GM23338 (cell line): Measurements from ENCODE around the gene TWF2. TPM values are rescaled to one million over a fixed set of nuclear protein-coding genes. Genes with fewer than 3 reads are reported as not detected.

Experiments
- ATAC-seq: fragments of 200-7000 bp; cut with Tn5 transposase; 3 replicates; pipeline ENCODE4 v1.9.1; 2020
- DNase-seq: peaks from one replicate; pipeline ENCODE4 v3.0.0-alpha.2; 2015; ENCODE audit warnings: low spot score
- H2AFZ ChIP-seq: fragments of 200-600 bp; sonication (generic); 2 replicates; pipeline ENCODE4 v1.8.0; 2016; ENCODE audit warnings: antibody characterized with exemption, mild to moderate bottlenecking, moderate library complexity
- H3F3A ChIP-seq: fragments of 200-600 bp; sonication (generic); replicated peaks from 2 replicates; pipeline ENCODE4 v1.8.0; 2017; ENCODE audit warnings: antibody characterized with exemption, mixed run types, low read depth
- H3K27ac ChIP-seq: fragments of 200-600 bp; sonication (generic); 2 replicates; pipeline ENCODE4 v1.6.1; 2016; ENCODE audit warnings: low read depth
- H3K27me3 ChIP-seq: fragments of 200-600 bp; sonication (generic); 2 replicates; pipeline ENCODE4 v1.8.0; 2016; ENCODE audit warnings: mild to moderate bottlenecking, mixed run types, moderate library complexity; ENCODE audit not compliant: insufficient read depth
- H3K36me3 ChIP-seq: fragments of 200-600 bp; sonication (generic); 2 replicates; pipeline ENCODE4 v1.8.0; 2016; ENCODE audit warnings: mild to moderate bottlenecking; ENCODE audit not compliant: insufficient read depth
- H3K4me1 ChIP-seq: fragments of 200-600 bp; sonication (generic); 2 replicates; pipeline ENCODE4 v1.8.0; 2016; ENCODE audit warnings: mild to moderate bottlenecking, moderate library complexity; ENCODE audit not compliant: insufficient read depth
- H3K4me2 ChIP-seq: fragments of 200-600 bp; sonication (generic); 2 replicates; pipeline ENCODE4 v1.7.1; 2017; ENCODE audit warnings: mixed run types
- H3K4me3 ChIP-seq: fragments of 200-600 bp; sonication (generic); 2 replicates; pipeline ENCODE4 v1.6.1; 2016; ENCODE audit warnings: mixed run types
- H3K79me2 ChIP-seq: fragments of 200-600 bp; sonication (generic); replicated peaks from 2 replicates; pipeline ENCODE4 v1.8.0; 2017; ENCODE audit warnings: mild to moderate bottlenecking; ENCODE audit not compliant: insufficient read depth
- H3K9me2 ChIP-seq: fragments of 200-600 bp; sonication (generic); 2 replicates; pipeline ENCODE4 v1.8.0; 2017; ENCODE audit not compliant: insufficient read depth
- H4K20me1 ChIP-seq: fragments of 200-600 bp; sonication (generic); replicated peaks from 2 replicates; pipeline ENCODE4 v1.8.0; 2017; ENCODE audit warnings: mild to moderate bottlenecking; ENCODE audit not compliant: insufficient read depth
- H3K27ac Mint-ChIP-seq: 2 replicates; pipeline ENCODE4 v1.8.0; 2020; ENCODE audit warnings: inconsistent platforms, mild to moderate bottlenecking, moderate library complexity, mixed read lengths
- H3K27me3 Mint-ChIP-seq: 3 replicates; pipeline ENCODE4 v1.8.0; 2022; ENCODE audit warnings: low read depth, mild to moderate bottlenecking, moderate library complexity, mixed read lengths, inconsistent platforms; ENCODE audit not compliant: insufficient read depth, poor library complexity
- H3K36me3 Mint-ChIP-seq: 3 replicates; pipeline ENCODE4 v1.8.0; 2021; ENCODE audit warnings: low read depth, mild to moderate bottlenecking, inconsistent platforms, moderate library complexity, mixed read lengths
- H3K4me1 Mint-ChIP-seq: 3 replicates; pipeline ENCODE4 v1.8.0; 2020; ENCODE audit warnings: mild to moderate bottlenecking, inconsistent platforms, mixed read lengths
- H3K4me3 Mint-ChIP-seq: 3 replicates; pipeline ENCODE4 v1.8.0; 2021; ENCODE audit warnings: moderate library complexity, mild to moderate bottlenecking, inconsistent platforms, mixed read lengths
- H3K9me3 Mint-ChIP-seq: 3 replicates; pipeline ENCODE4 v1.8.0; 2020; ENCODE audit warnings: moderate library complexity, mild to moderate bottlenecking, inconsistent platforms, mixed read lengths
- CREB1 ChIP-seq: fragments of 250-450 bp; sonication (Bioruptor Pico); IDR thresholded peaks from 2 replicates; pipeline ENCODE4 v1.5.0; 2020; ENCODE audit warnings: low read depth, mild to moderate bottlenecking, moderate library complexity
- CTCF ChIP-seq, 2 experiments: fragments of 200-600 bp in 1 of 2; sonication (generic) in 1 of 2; conservative IDR thresholded peaks; 2 replicates each; pipeline versions ENCODE4 v1.5.1 to v1.6.1; 2016 to 2017; ENCODE audit warnings: antibody characterized with exemption in 2 of 2, low read depth in 2 of 2, mild to moderate bottlenecking in 2 of 2, moderate library complexity in 1 of 2
- ETS1 ChIP-seq: IDR thresholded peaks from 2 replicates; pipeline ENCODE4 v1.6.1; 2016; ENCODE audit warnings: antibody characterized with exemption
- EZH2 ChIP-seq: fragments of 200-600 bp; sonication (generic); IDR thresholded peaks from one replicate; pipeline ENCODE4 v1.8.0; 2017; ENCODE audit warnings: antibody characterized with exemption, mild to moderate bottlenecking, low read depth; ENCODE audit not compliant: unreplicated experiment
- EZH2phosphoT487 ChIP-seq: fragments of 200-600 bp; sonication (generic); IDR thresholded peaks from one replicate; pipeline ENCODE4 v1.8.1; 2018; ENCODE audit warnings: antibody characterized with exemption; ENCODE audit not compliant: unreplicated experiment
- JUNB ChIP-seq: IDR thresholded peaks from one replicate; pipeline ENCODE4 v1.6.1; 2016; ENCODE audit warnings: antibody characterized with exemption; ENCODE audit not compliant: unreplicated experiment
- NANOG ChIP-seq: IDR thresholded peaks from 2 replicates; pipeline ENCODE4 v1.6.1; 2016; ENCODE audit warnings: antibody characterized with exemption, borderline replicate concordance
- POLR2AphosphoS5 ChIP-seq: IDR thresholded peaks from 2 replicates; pipeline ENCODE4 v1.6.1; 2016; ENCODE audit warnings: antibody characterized with exemption, low read depth
- REST ChIP-seq: IDR thresholded peaks from one replicate; pipeline ENCODE4 v1.6.1; 2018; ENCODE audit warnings: antibody characterized with exemption; ENCODE audit not compliant: unreplicated experiment
- STAT1 ChIP-seq: IDR thresholded peaks from one replicate; pipeline ENCODE4 v1.6.1; 2016; ENCODE audit warnings: antibody characterized with exemption; ENCODE audit not compliant: unreplicated experiment
- ZNF114 ChIP-seq: fragments of 250-450 bp; sonication (Bioruptor Pico); IDR thresholded peaks from 2 replicates; pipeline ENCODE4 v1.5.0; 2020; ENCODE audit warnings: mild to moderate bottlenecking, moderate library complexity
- ZNF331 ChIP-seq: fragments of 250-450 bp; sonication (Bioruptor Pico); IDR thresholded peaks from 2 replicates; pipeline ENCODE4 v1.5.0; 2020; ENCODE audit warnings: low read depth, mild to moderate bottlenecking, moderate library complexity
- ZNF462 ChIP-seq: fragments of 250-450 bp; sonication (Bioruptor Pico); IDR thresholded peaks from 2 replicates; pipeline ENCODE4 v1.5.0; 2020; ENCODE audit warnings: mild to moderate bottlenecking, moderate library complexity
- polyA plus RNA-seq: library from polyadenylated mRNA; unstranded; fragments of >200 nt; fragmentation: Nextera tagmentation; extraction: Ambion mirVana; gene quantifications from 2 replicates; pipeline ENCODE4 v1.2.1, GENCODE V29; 2016
- total RNA-seq: library from RNA; depleted of rRNA; stranded (reverse); fragments of >200 nt; shearing (Covaris generic); gene quantifications from 2 replicates; pipeline ENCODE4 v1.2.3, GENCODE V29; 2014

TWF2 gene
- total and polyA plus RNA-seq, 2 experiments from 2014 or later, result 38.9 to 120 TPM

- Histone ChIP-seq H4K20me1 (no peaks in the 10 kb centered on the region; the same call in 1 of the 2 replicates), H3K9me2 (no peaks in the 10 kb centered on the region), H3K79me2 (peaks cover 14% of the 10 kb centered on the region), H3K36me3 (no peaks in the 10 kb centered on the region), H3F3A (peaks cover 10% of the 10 kb centered on the region; the same call in 1 of the 2 replicates), H2AFZ (no peak overlapping the region), H3K27me3 (peaks cover 40% of the 10 kb centered on the region), H3K27ac (no peak overlapping the region), H3K4me2 (no peak overlapping the region), H3K4me1 (peaks cover 35% of the 10 kb centered on the region), H3K4me3 (no peak overlapping the region)
- H3K4me3 Mint-ChIP-seq, result no peak overlapping the region
- no peak overlapping the region for H3K27ac Mint-ChIP-seq
- DNase-seq (no peak), ATAC-seq (no peak)
- TF ChIP-seq ZNF462 (CRISPR knock-in tag) (no peak), EZH2phosphoT487 (no peak), POLR2AphosphoS5 (no peak), ETS1 (no peak), REST (no peak), CREB1 (CRISPR knock-in tag) (no peak), NANOG (no peak), ZNF331 (CRISPR knock-in tag) (no peak), JUNB (no peak), EZH2 (no peak), CTCF (conservative IDR thresholded peaks at IDR 0.05; ENCODE audit: low read depth in 2 of 2) (no peak), ZNF114 (CRISPR knock-in tag) (no peak), STAT1 (no peak)
- H3K4me1 Mint-ChIP-seq, result peaks cover 36% of the 10 kb centered on the region
- peaks cover 12% of the 10 kb centered on the region; the same call in 2 of the 3 replicates for H3K36me3 Mint-ChIP-seq
- peaks cover 43% of the 10 kb centered on the region for H3K27me3 Mint-ChIP-seq
- peaks cover 6% of the 10 kb centered on the region; the same call in 2 of the 3 replicates for H3K9me3 Mint-ChIP-seq
These were observed 3.1 kb upstream of the TWF2 start for GRCh38 chr3:52242039-52242438.
